Heart left ventricle (tissue), 13 donors: ENCODE results near the gene TBC1D5.

ENCODE experiments used
- POLR2A ChIP-seq, 2 donors: fragments of 450-650 bp; IDR thresholded peaks; one replicate each; pipeline ENCODE4 v1.6.1; 2017; ENCODE audit warnings: antibody characterized with exemption in 2 of 2, mild to moderate bottlenecking in 2 of 2, moderate library complexity in 2 of 2
- TF ChIP-seq, protein P1 (sequence below), 12 donors: fragments of 200-600 bp; sonication (generic) in 4 of 12; IDR thresholded peaks; one replicate each; pipeline versions ENCODE4 v1.5.0 to v1.8.0; 2018 to 2022; ENCODE audit warnings: antibody characterized with exemption in 12 of 12, mild to moderate bottlenecking in 5 of 12
- donor health status: ischemic (EF 13 %, LVEDD 7.1; RV severe dilation, severe dysfunction).
- donor health status: DM: no; HTN: yes; CAD: no.
- donor health status: DM: no; HTN: no; CAD: no.
- donor health status: ischemic (EF 25% LVEDD 6.9; RV normal size, moderate dysfunction).
- donor health status: ischemic (EF 25% LVEDD 5.7; RV mildly dilated, moderate dysfunction).
- donor health status: ischemic (EF 35%, LVEDD 5.7; RV mildly dilated, moderate dysfunction).
- donor health status: nonischemic (EF 11% LVEDD 7.7; RV severe dilation, severe dysfunction).
- donor health status: DM: yes; HTN: yes; CAD: no.
- donor health status: PGD.
- donor health status: ischemic (EF 29% LVEDD 5.4; RV normal size, mild dysfunction).
- donor health status: nonischemic (EF 23%, LVEDD 6.1; RV moderate dilation, normal function).

DNA sequence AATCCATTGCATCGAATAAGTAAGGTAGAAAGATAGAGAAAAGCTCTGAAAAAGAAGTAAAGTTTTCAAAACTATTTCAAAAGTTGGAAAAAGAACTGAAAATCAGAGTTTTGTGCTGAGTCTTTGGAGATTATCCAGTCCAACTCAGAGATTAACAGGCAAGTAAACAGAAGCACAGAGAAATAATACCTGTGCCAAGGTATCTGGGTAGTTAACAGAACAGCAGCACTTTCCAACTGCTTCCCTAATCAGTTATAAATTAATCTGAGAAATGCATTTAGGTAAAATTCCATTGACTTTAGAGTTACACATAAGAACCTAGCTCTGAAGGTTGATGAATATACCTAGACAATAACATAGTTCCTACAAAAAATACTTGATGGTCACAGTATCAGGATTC, 355.3 kb downstream of the TBC1D5 start:
- TF ChIP-seq, protein P1, sequence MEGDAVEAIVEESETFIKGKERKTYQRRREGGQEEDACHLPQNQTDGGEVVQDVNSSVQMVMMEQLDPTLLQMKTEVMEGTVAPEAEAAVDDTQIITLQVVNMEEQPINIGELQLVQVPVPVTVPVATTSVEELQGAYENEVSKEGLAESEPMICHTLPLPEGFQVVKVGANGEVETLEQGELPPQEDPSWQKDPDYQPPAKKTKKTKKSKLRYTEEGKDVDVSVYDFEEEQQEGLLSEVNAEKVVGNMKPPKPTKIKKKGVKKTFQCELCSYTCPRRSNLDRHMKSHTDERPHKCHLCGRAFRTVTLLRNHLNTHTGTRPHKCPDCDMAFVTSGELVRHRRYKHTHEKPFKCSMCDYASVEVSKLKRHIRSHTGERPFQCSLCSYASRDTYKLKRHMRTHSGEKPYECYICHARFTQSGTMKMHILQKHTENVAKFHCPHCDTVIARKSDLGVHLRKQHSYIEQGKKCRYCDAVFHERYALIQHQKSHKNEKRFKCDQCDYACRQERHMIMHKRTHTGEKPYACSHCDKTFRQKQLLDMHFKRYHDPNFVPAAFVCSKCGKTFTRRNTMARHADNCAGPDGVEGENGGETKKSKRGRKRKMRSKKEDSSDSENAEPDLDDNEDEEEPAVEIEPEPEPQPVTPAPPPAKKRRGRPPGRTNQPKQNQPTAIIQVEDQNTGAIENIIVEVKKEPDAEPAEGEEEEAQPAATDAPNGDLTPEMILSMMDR (IDR thresholded peaks at IDR 0.05), result no peak
- no peak for TF ChIP-seq POLR2A (IDR thresholded peaks at IDR 0.05)
